ENCODE measurements around the gene RASA1. TPM values are rescaled to one million over a fixed set of nuclear protein-coding genes. Genes with fewer than 3 reads are reported as not detected.

RASA1 gene
- total RNA-seq, 3 donors from 2014 or later, result 31.8 to 54.2 (median 41.1) TPM

GRCh38 chr5:87399720-87400119 lies 132.0 kb downstream of the RASA1 start:
- intact Hi-C loops (cut with DNase I; ENCODE audit: low total_unique reads), result no loop called here
- H3K9me3 ChIP-seq, result no peaks in the 10 kb centered on the region
- no peak for DNase-seq (ENCODE audit: low spot score in 2 of 2)
- no peaks in the 10 kb centered on the region for H3K27me3 ChIP-seq
- TF ChIP-seq POLR2A (IDR thresholded peaks at IDR 0.05) (no peak), POLR2AphosphoS5 (IDR thresholded peaks at IDR 0.05) (no peak)
- TF ChIP-seq, protein P1, sequence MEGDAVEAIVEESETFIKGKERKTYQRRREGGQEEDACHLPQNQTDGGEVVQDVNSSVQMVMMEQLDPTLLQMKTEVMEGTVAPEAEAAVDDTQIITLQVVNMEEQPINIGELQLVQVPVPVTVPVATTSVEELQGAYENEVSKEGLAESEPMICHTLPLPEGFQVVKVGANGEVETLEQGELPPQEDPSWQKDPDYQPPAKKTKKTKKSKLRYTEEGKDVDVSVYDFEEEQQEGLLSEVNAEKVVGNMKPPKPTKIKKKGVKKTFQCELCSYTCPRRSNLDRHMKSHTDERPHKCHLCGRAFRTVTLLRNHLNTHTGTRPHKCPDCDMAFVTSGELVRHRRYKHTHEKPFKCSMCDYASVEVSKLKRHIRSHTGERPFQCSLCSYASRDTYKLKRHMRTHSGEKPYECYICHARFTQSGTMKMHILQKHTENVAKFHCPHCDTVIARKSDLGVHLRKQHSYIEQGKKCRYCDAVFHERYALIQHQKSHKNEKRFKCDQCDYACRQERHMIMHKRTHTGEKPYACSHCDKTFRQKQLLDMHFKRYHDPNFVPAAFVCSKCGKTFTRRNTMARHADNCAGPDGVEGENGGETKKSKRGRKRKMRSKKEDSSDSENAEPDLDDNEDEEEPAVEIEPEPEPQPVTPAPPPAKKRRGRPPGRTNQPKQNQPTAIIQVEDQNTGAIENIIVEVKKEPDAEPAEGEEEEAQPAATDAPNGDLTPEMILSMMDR (IDR thresholded peaks at IDR 0.05), result no peak
- no peaks in the 10 kb centered on the region for H3K4me1 ChIP-seq
- H3K36me3 ChIP-seq, result peaks cover 9% of the 10 kb centered on the region
- H3K4me3 ChIP-seq, result no peak overlapping the region
- peak overlapping the region in 1 of 2 donors; percentile 34 for H3K27ac ChIP-seq

- H3K36me3 ChIP-seq, result peaks cover 9% of the 10 kb centered on the region
- H3K27me3 ChIP-seq, result no peaks in the 10 kb centered on the region
- H3K9me3 ChIP-seq, result no peaks in the 10 kb centered on the region
- TF ChIP-seq, protein P1 (IDR thresholded peaks at IDR 0.05), result peak; percentile 27 to 59 (median 54)
- TF ChIP-seq POLR2AphosphoS5 (IDR thresholded peaks at IDR 0.05), result no peak
- intact Hi-C loops (cut with DNase I; ENCODE audit: low total_unique reads), result no loop called here
- DNase-seq (ENCODE audit: low spot score in 2 of 2), result no peak
- H3K4me3 ChIP-seq, result no peak overlapping the region
- H3K27ac ChIP-seq, result no peak overlapping the region
- no peaks in the 10 kb centered on the region for H3K4me1 ChIP-seq
These were observed 132.7 kb downstream of the RASA1 start for GRCh38 chr5:87400305-87400899.

- Histone ChIP-seq H3K27me3 (no peaks in the 10 kb centered on the region), H3K36me3 (peaks cover 9% of the 10 kb centered on the region), H3K9me3 (no peaks in the 10 kb centered on the region), H3K4me3 (no peak overlapping the region), H3K27ac (no peak overlapping the region), H3K4me1 (no peaks in the 10 kb centered on the region)
- no peak for DNase-seq (ENCODE audit: low spot score in 2 of 2)
- intact Hi-C loops (cut with DNase I; ENCODE audit: low total_unique reads), result no loop called here
- TF ChIP-seq, protein P1 (IDR thresholded peaks at IDR 0.05), result no peak
- TF ChIP-seq POLR2AphosphoS5 (IDR thresholded peaks at IDR 0.05) (no peak), POLR2A (IDR thresholded peaks at IDR 0.05) (no peak)
These were observed 133.9 kb downstream of the RASA1 start for GRCh38 chr5:87401626-87402025.

- no peak for TF ChIP-seq POLR2AphosphoS5 (IDR thresholded peaks at IDR 0.05)
- TF ChIP-seq, protein P1 (IDR thresholded peaks at IDR 0.05), result no peak
- no peak for TF ChIP-seq POLR2A (IDR thresholded peaks at IDR 0.05)
- Histone ChIP-seq H3K9me3 (no peaks in the 10 kb centered on the region), H3K27ac (no peak overlapping the region), H3K27me3 (no peaks in the 10 kb centered on the region), H3K4me1 (no peaks in the 10 kb centered on the region), H3K36me3 (peaks cover 9% of the 10 kb centered on the region), H3K4me3 (no peak overlapping the region)
- no peak for DNase-seq (ENCODE audit: low spot score in 2 of 2)
- intact Hi-C loops (cut with DNase I; ENCODE audit: low total_unique reads), result no loop called here
These were observed 135.7 kb downstream of the RASA1 start for GRCh38 chr5:87403409-87403808.

GRCh38 chr5:87403899-87404298 lies 136.2 kb downstream of the RASA1 start:
- no peak overlapping the region for H3K27ac ChIP-seq
- H3K27me3 ChIP-seq, result no peaks in the 10 kb centered on the region
- peaks cover 9% of the 10 kb centered on the region for H3K36me3 ChIP-seq
- TF ChIP-seq, protein P1 (IDR thresholded peaks at IDR 0.05), result no peak
- TF ChIP-seq POLR2AphosphoS5 (IDR thresholded peaks at IDR 0.05) (no peak), POLR2A (IDR thresholded peaks at IDR 0.05) (no peak)
- H3K9me3 ChIP-seq, result no peaks in the 10 kb centered on the region
- no peak for DNase-seq (ENCODE audit: low spot score in 2 of 2)
- intact Hi-C loops (cut with DNase I; ENCODE audit: low total_unique reads), result no loop called here
- H3K4me3 ChIP-seq, result no peak overlapping the region
- no peaks in the 10 kb centered on the region for H3K4me1 ChIP-seq
